Panc1 (cell line): ENCODE measurements around the gene MEF2A. TPM values are rescaled to one million over a fixed set of nuclear protein-coding genes. Genes with fewer than 3 reads are reported as not detected.

Experiments used
- ATAC-seq: fragments of 200-7000 bp; cut with Tn5 transposase; 2 replicates; pipeline ENCODE4 v1.9.1; 2020; ENCODE audit warnings: mild to moderate bottlenecking, moderate library complexity
- BruUV-seq: library from RNA; stranded (reverse); fragments of 400-500 nt; replicated peaks from 2 replicates; lab custom pipeline; 2021; lab: Mats Ljungman, UMichigan
- CTCF ChIA-PET: fragments of 300-600 bp; sonication (Branson Sonifier 250); formaldehyde crosslinking; loops from one replicate; lab custom pipeline; 2022; ENCODE audit warnings: antibody characterized with exemption; lab: Charles Lee
- POLR2A ChIA-PET: fragments of 300-600 bp; sonication (Branson Sonifier 250); formaldehyde crosslinking; loops from one replicate; lab custom pipeline; 2022; ENCODE audit warnings: antibody characterized with exemption; lab: Charles Lee
- DNase-seq: peaks from one replicate; pipeline ENCODE4 v3.0.0-alpha.2; 2010; ENCODE audit warnings: low read depth, low spot score
- H3K27ac ChIP-seq: 2 replicates; pipeline ENCODE4 v1.5.1; 2011; ENCODE audit warnings: mild to moderate bottlenecking, low read length, inconsistent platforms
- H3K27me3 ChIP-seq: fragments of 200-500 bp; sonication (Bioruptor generic); 2 replicates; pipeline ENCODE4 v1.6.0; 2014; ENCODE audit warnings: low read length, inconsistent platforms; ENCODE audit not compliant: control insufficient read depth, insufficient read depth
- H3K36me3 ChIP-seq: fragments of 200-500 bp; sonication (Bioruptor generic); 2 replicates; pipeline ENCODE4 v1.5.1; 2014; ENCODE audit warnings: inconsistent platforms, mild to moderate bottlenecking, low read length, moderate library complexity; ENCODE audit not compliant: control insufficient read depth, insufficient read depth
- H3K4me1 ChIP-seq: 2 replicates; pipeline ENCODE4 v1.5.1; 2011; ENCODE audit warnings: inconsistent platforms, mild to moderate bottlenecking, low read length, moderate library complexity; ENCODE audit not compliant: control insufficient read depth, insufficient read depth
- H3K4me3 ChIP-seq, 2 experiments: 2 replicates each; pipeline ENCODE4 v1.5.1; 2011 to 2012; ENCODE audit warnings: low read depth in 2 of 2, low read length in 2 of 2, mild to moderate bottlenecking in 2 of 2, inconsistent platforms in 1 of 2, moderate library complexity in 1 of 2
- H3K9me3 ChIP-seq: fragments of 200-500 bp; sonication (Bioruptor generic); 2 replicates; pipeline ENCODE4 v1.5.1; 2014; ENCODE audit warnings: low read depth, mild to moderate bottlenecking, inconsistent platforms, low read length, moderate library complexity; ENCODE audit not compliant: control insufficient read depth, insufficient read depth
- CTCF ChIP-seq: fragments of 450-650 bp; IDR thresholded peaks from 2 replicates; pipeline ENCODE4 v1.5.1; 2017; ENCODE audit warnings: mild to moderate bottlenecking
- POLR2AphosphoS5 ChIP-seq: IDR thresholded peaks from 2 replicates; pipeline ENCODE4 v1.6.1; 2012; ENCODE audit warnings: mild to moderate bottlenecking, low read depth, low read length, moderate library complexity
- SIN3A ChIP-seq: IDR thresholded peaks from 2 replicates; pipeline ENCODE4 v1.6.1; 2012; ENCODE audit warnings: low read depth, mild to moderate bottlenecking, low read length, moderate library complexity, borderline replicate concordance; ENCODE audit not compliant: insufficient read depth
- TCF7L2 ChIP-seq: IDR thresholded peaks from 2 replicates; pipeline ENCODE4 v1.6.1; 2011; ENCODE audit warnings: mild to moderate bottlenecking, low read depth, low read length, inconsistent platforms
- in situ Hi-C: cut with HindIII; loops from 2 replicates; pipeline ENCODE4 v1.10.0; 2016; ENCODE audit warnings: low sequenced_read_pairs, low pct_unique_long_range_greater_than_20kb
- intact Hi-C: fragments of 100-400 bp; cut with micrococcal nuclease; formaldehyde crosslinking; loops from one replicate; pipeline ENCODE4 v1.10.0; 2022; ENCODE audit not compliant: unreplicated experiment
- total RNA-seq: library from RNA; stranded (reverse); gene quantifications from one replicate; pipeline ENCODE4 v1.2.1, GENCODE V29; 2021; ENCODE audit not compliant: unreplicated experiment
- TF ChIP-seq, protein P1 (sequence below), 2 experiments: IDR thresholded peaks; 2 replicates each; pipeline ENCODE4 v1.6.1; 2011 to 2012; ENCODE audit warnings: low read depth in 2 of 2, control low read depth in 1 of 2, low read length in 1 of 2, mild to moderate bottlenecking in 1 of 2, moderate library complexity in 1 of 2; ENCODE audit not compliant: insufficient read depth in 1 of 2

Gene MEF2A
- total RNA-seq, 1 experiment from 2014 or later, result 31.1 TPM

GRCh38 chr15:99562238-99562637, 3.5 kb upstream of the MEF2A start:
- TF ChIP-seq, protein P1, sequence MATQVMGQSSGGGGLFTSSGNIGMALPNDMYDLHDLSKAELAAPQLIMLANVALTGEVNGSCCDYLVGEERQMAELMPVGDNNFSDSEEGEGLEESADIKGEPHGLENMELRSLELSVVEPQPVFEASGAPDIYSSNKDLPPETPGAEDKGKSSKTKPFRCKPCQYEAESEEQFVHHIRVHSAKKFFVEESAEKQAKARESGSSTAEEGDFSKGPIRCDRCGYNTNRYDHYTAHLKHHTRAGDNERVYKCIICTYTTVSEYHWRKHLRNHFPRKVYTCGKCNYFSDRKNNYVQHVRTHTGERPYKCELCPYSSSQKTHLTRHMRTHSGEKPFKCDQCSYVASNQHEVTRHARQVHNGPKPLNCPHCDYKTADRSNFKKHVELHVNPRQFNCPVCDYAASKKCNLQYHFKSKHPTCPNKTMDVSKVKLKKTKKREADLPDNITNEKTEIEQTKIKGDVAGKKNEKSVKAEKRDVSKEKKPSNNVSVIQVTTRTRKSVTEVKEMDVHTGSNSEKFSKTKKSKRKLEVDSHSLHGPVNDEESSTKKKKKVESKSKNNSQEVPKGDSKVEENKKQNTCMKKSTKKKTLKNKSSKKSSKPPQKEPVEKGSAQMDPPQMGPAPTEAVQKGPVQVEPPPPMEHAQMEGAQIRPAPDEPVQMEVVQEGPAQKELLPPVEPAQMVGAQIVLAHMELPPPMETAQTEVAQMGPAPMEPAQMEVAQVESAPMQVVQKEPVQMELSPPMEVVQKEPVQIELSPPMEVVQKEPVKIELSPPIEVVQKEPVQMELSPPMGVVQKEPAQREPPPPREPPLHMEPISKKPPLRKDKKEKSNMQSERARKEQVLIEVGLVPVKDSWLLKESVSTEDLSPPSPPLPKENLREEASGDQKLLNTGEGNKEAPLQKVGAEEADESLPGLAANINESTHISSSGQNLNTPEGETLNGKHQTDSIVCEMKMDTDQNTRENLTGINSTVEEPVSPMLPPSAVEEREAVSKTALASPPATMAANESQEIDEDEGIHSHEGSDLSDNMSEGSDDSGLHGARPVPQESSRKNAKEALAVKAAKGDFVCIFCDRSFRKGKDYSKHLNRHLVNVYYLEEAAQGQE (IDR thresholded peaks at IDR 0.05; ENCODE audit: insufficient read depth in 1 of 2, low read depth in 2 of 2, low read length in 1 of 2), result no peak
- no peak for TF ChIP-seq TCF7L2
- no peak for TF ChIP-seq SIN3A
- TF ChIP-seq CTCF, result no peak
- TF ChIP-seq POLR2AphosphoS5, result no peak
- intact Hi-C loops, result loop anchor here (10.0 kb wide), 1 partner anchor 157 kb away; no protein-coding TSS in a partner anchor
- ATAC-seq, result no peak
- no TSS peak for BruUV-seq
- in situ Hi-C loops, result no loop called here
- Histone ChIP-seq H3K4me3 (no peak overlapping the region), H3K27me3 (no peaks in the 10 kb centered on the region), H3K4me1 (peaks cover 5% of the 10 kb centered on the region), H3K9me3 (no peaks in the 10 kb centered on the region), H3K27ac (no peak overlapping the region), H3K36me3 (no peaks in the 10 kb centered on the region)
- ChIA-PET CTCF (no interaction called here), POLR2A (no interaction called here)
- DNase-seq, result no peak

DNA sequence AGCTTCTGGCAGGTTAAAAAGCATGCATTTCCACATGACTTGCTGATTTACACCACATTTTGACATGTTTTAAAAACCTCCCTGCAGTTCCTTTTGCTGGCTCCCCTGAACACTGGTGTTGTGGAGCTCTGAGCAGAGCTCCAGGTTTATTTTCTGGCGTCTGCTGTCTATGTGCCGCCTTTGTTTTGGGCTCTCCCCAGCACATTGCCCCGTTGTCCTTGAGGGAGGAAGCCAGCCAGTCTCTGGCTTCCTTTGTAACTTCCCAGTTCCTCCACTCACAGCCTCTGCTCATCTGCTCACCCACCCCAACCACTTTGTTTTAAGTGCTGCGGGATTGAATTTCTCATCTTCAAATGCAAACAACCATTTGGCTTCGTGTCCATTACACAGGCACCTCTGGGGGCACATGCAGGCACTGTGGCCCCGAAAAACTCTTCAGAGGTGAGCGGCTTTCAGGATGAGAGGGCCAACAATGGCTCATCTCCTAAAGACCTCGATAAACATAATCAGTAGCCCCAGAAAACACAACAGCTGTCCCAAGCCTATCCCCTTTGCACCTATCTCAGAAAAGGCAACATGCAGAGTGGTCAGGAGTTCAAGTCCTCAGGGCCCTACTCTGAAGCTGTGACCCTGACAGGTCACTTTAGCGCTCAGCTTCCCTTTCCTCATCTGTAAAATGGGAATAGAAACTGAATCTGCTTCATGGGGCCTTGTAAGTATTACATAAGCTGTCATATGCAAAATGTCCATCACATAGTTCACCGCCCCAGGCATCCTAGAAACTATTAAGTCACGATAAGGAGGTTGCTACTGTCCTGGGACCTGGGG, 1.3 kb upstream of the MEF2A start:
- intact Hi-C loops (loop anchor here (5.0 to 10.0 kb wide), 2 partner anchors 138 to 160 kb away; no protein-coding TSS in a partner anchor), in situ Hi-C loops (no loop called here)
- peak; percentile 3; the same call in 1 of the 2 replicates for ATAC-seq
- DNase-seq, result no peak
- Histone ChIP-seq H3K9me3 (no peaks in the 10 kb centered on the region), H3K36me3 (no peaks in the 10 kb centered on the region), H3K4me3 (peak overlapping the region; percentile 48 to 96), H3K27me3 (no peaks in the 10 kb centered on the region), H3K4me1 (peaks cover 13% of the 10 kb centered on the region), H3K27ac (peak overlapping the region; percentile 80; the same call in 1 of the 2 replicates)
- ChIA-PET POLR2A (no interaction called here), CTCF (no interaction called here)
- no peak for TF ChIP-seq SIN3A
- TF ChIP-seq CTCF, result no peak
- TF ChIP-seq POLR2AphosphoS5, result no peak
- TF ChIP-seq, protein P1 (IDR thresholded peaks at IDR 0.05; ENCODE audit: insufficient read depth in 1 of 2, low read depth in 2 of 2, low read length in 1 of 2), result no peak
- no peak for TF ChIP-seq TCF7L2
- BruUV-seq, result TSS peak; percentile 76
